Activated naive CD8-positive, alpha-beta T cell (primary cell): ENCODE data around the gene TBXAS1.

Experiments
- H3K27ac Mint-ChIP-seq: one replicate; pipeline ENCODE4 v1.8.0; 2021; ENCODE audit warnings: mixed read lengths
- H3K27me3 Mint-ChIP-seq: one replicate; pipeline ENCODE4 v1.8.0; 2021; ENCODE audit warnings: mixed read lengths
- H3K36me3 Mint-ChIP-seq: one replicate; pipeline ENCODE4 v1.8.0; 2021; ENCODE audit warnings: mixed read lengths
- H3K4me1 Mint-ChIP-seq: one replicate; pipeline ENCODE4 v1.8.0; 2021; ENCODE audit warnings: low read depth, mixed read lengths
- H3K4me3 Mint-ChIP-seq: one replicate; pipeline ENCODE4 v1.8.0; 2021; ENCODE audit warnings: mild to moderate bottlenecking, mixed read lengths
- H3K9me3 Mint-ChIP-seq: one replicate; pipeline ENCODE4 v1.8.0; 2021; ENCODE audit warnings: low read depth, mixed read lengths

Gene TBXAS1

GRCh38 chr7:140049339-140050024 lies 220.4 kb downstream of the TBXAS1 start:
- Mint-ChIP-seq H3K4me3 (no peak overlapping the region), H3K27ac (peak overlapping the region; percentile 10), H3K9me3 (no peaks in the 10 kb centered on the region), H3K36me3 (peaks cover 15% of the 10 kb centered on the region), H3K4me1 (peaks cover 15% of the 10 kb centered on the region), H3K27me3 (no peaks in the 10 kb centered on the region)

- Mint-ChIP-seq H3K36me3 (peaks cover 17% of the 10 kb centered on the region), H3K27ac (no peak overlapping the region), H3K4me1 (peaks cover 19% of the 10 kb centered on the region), H3K27me3 (no peaks in the 10 kb centered on the region), H3K4me3 (no peak overlapping the region), H3K9me3 (no peaks in the 10 kb centered on the region)
Observed at GRCh38 chr7:140050100-140050499, 221.0 kb downstream of the TBXAS1 start.

GRCh38 chr7:140051820-140052219 lies 222.8 kb downstream of the TBXAS1 start:
- peaks cover 15% of the 10 kb centered on the region for H3K36me3 Mint-ChIP-seq
- no peaks in the 10 kb centered on the region for H3K9me3 Mint-ChIP-seq
- H3K27ac Mint-ChIP-seq, result no peak overlapping the region
- H3K4me1 Mint-ChIP-seq, result peaks cover 24% of the 10 kb centered on the region
- no peaks in the 10 kb centered on the region for H3K27me3 Mint-ChIP-seq
- no peak overlapping the region for H3K4me3 Mint-ChIP-seq

- peak overlapping the region; percentile 47 for H3K27ac Mint-ChIP-seq
Observed at GRCh38 chr7:140053812-140054539, 224.9 kb downstream of the TBXAS1 start.

GRCh38 chr7:140054751-140055150 lies 225.7 kb downstream of the TBXAS1 start:
- Mint-ChIP-seq H3K27ac (no peak overlapping the region), H3K27me3 (no peaks in the 10 kb centered on the region), H3K4me1 (peaks cover 43% of the 10 kb centered on the region), H3K4me3 (no peak overlapping the region), H3K36me3 (peaks cover 15% of the 10 kb centered on the region), H3K9me3 (no peaks in the 10 kb centered on the region)

More at GRCh38 chr7:140053812-140054539, 224.9 kb downstream of the TBXAS1 start:
- no peaks in the 10 kb centered on the region for H3K27me3 Mint-ChIP-seq
- peaks cover 15% of the 10 kb centered on the region for H3K36me3 Mint-ChIP-seq
- no peak overlapping the region for H3K4me3 Mint-ChIP-seq
- no peaks in the 10 kb centered on the region for H3K9me3 Mint-ChIP-seq
- H3K4me1 Mint-ChIP-seq, result peaks cover 35% of the 10 kb centered on the region

GRCh38 chr7:140055833-140056232 lies 226.8 kb downstream of the TBXAS1 start:
- Mint-ChIP-seq H3K4me1 (peaks cover 53% of the 10 kb centered on the region), H3K27ac (no peak overlapping the region), H3K9me3 (no peaks in the 10 kb centered on the region), H3K36me3 (peaks cover 16% of the 10 kb centered on the region), H3K4me3 (no peak overlapping the region), H3K27me3 (no peaks in the 10 kb centered on the region)

GRCh38 chr7:140056431-140057142 lies 227.5 kb downstream of the TBXAS1 start:
- H3K4me1 Mint-ChIP-seq, result peaks cover 61% of the 10 kb centered on the region
- H3K27me3 Mint-ChIP-seq, result no peaks in the 10 kb centered on the region
- H3K36me3 Mint-ChIP-seq, result peaks cover 17% of the 10 kb centered on the region
- no peak overlapping the region for H3K27ac Mint-ChIP-seq
- no peak overlapping the region for H3K4me3 Mint-ChIP-seq
- no peaks in the 10 kb centered on the region for H3K9me3 Mint-ChIP-seq

GRCh38 chr7:140057143-140057535 lies 228.1 kb downstream of the TBXAS1 start:
- peaks cover 17% of the 10 kb centered on the region for H3K36me3 Mint-ChIP-seq

GRCh38 chr7:140058517-140058916 lies 229.5 kb downstream of the TBXAS1 start:
- no peak overlapping the region for H3K27ac Mint-ChIP-seq
- H3K27me3 Mint-ChIP-seq, result no peaks in the 10 kb centered on the region
- H3K4me3 Mint-ChIP-seq, result no peak overlapping the region
- H3K36me3 Mint-ChIP-seq, result peaks cover 11% of the 10 kb centered on the region
- no peaks in the 10 kb centered on the region for H3K9me3 Mint-ChIP-seq
- H3K4me1 Mint-ChIP-seq, result peaks cover 58% of the 10 kb centered on the region

More at GRCh38 chr7:140057143-140057535, 228.1 kb downstream of the TBXAS1 start:
- Mint-ChIP-seq H3K4me1 (peaks cover 62% of the 10 kb centered on the region), H3K4me3 (no peak overlapping the region), H3K9me3 (no peaks in the 10 kb centered on the region), H3K27ac (no peak overlapping the region), H3K27me3 (no peaks in the 10 kb centered on the region)

- peak overlapping the region; percentile 89 for H3K4me3 Mint-ChIP-seq
- peak overlapping the region; percentile 50 for H3K27ac Mint-ChIP-seq
- H3K36me3 Mint-ChIP-seq, result peaks cover 5% of the 10 kb centered on the region
- H3K4me1 Mint-ChIP-seq, result peaks cover 50% of the 10 kb centered on the region
- no peaks in the 10 kb centered on the region for H3K27me3 Mint-ChIP-seq
- no peaks in the 10 kb centered on the region for H3K9me3 Mint-ChIP-seq
Observed at GRCh38 chr7:140059273-140060242, 230.5 kb downstream of the TBXAS1 start.

- Mint-ChIP-seq H3K36me3 (peaks cover 3% of the 10 kb centered on the region), H3K27ac (peak overlapping the region; percentile 55), H3K4me1 (peaks cover 47% of the 10 kb centered on the region)
Observed at GRCh38 chr7:140060243-140060630, 231.2 kb downstream of the TBXAS1 start.

GRCh38 chr7:140060788-140061606 lies 231.9 kb downstream of the TBXAS1 start:
- peak overlapping the region; percentile 55 for H3K27ac Mint-ChIP-seq
- H3K9me3 Mint-ChIP-seq, result peaks cover 5% of the 10 kb centered on the region
- H3K4me3 Mint-ChIP-seq, result peak overlapping the region; percentile 89
- peaks cover 3% of the 10 kb centered on the region for H3K36me3 Mint-ChIP-seq
- H3K27me3 Mint-ChIP-seq, result no peaks in the 10 kb centered on the region
- peaks cover 43% of the 10 kb centered on the region for H3K4me1 Mint-ChIP-seq

More at GRCh38 chr7:140060243-140060630, 231.2 kb downstream of the TBXAS1 start:
- Mint-ChIP-seq H3K9me3 (no peaks in the 10 kb centered on the region), H3K4me3 (peak overlapping the region; percentile 89), H3K27me3 (no peaks in the 10 kb centered on the region)

- H3K27me3 Mint-ChIP-seq, result no peaks in the 10 kb centered on the region
- H3K27ac Mint-ChIP-seq, result peak overlapping the region; percentile 55
- peaks cover 9% of the 10 kb centered on the region for H3K36me3 Mint-ChIP-seq
- peak overlapping the region; percentile 89 for H3K4me3 Mint-ChIP-seq
- peaks cover 42% of the 10 kb centered on the region for H3K4me1 Mint-ChIP-seq
- H3K9me3 Mint-ChIP-seq, result peaks cover 10% of the 10 kb centered on the region
Observed at GRCh38 chr7:140061607-140061930, 232.5 kb downstream of the TBXAS1 start.
